Natural killer cell (primary cell): ENCODE measurements around the gene SAC3D1. TPM values are rescaled to one million over a fixed set of nuclear protein-coding genes. Genes with fewer than 3 reads are reported as not detected.

Source experiments
- ATAC-seq, 3 donors: fragments of 150-1000 bp in 2 of 3; fragments of 200-7000 bp in 1 of 3; cut with Tn5 transposase; 1 replicate in 1 of 3; 2 replicates in 2 of 3; pipeline ENCODE4 v1.10.0; 2021; ENCODE audit warnings: mild to moderate bottlenecking in 2 of 3, moderate library complexity in 2 of 3
- DNase-seq, 2 donors: peaks; one replicate each; pipeline versions ENCODE4 v3.0.0 to v3.0.0-alpha.2; 2013 to 2021; ENCODE audit warnings: mixed read lengths in 1 of 2
- H3K27ac ChIP-seq: one replicate; pipeline ENCODE4 v1.5.1; 2013; ENCODE audit warnings: mild to moderate bottlenecking, low read length
- H3K27me3 ChIP-seq: one replicate; pipeline ENCODE4 v1.6.1; 2013; ENCODE audit warnings: low read length; ENCODE audit not compliant: control insufficient read depth, insufficient read depth
- H3K36me3 ChIP-seq: one replicate; pipeline ENCODE4 v1.6.1; 2013; ENCODE audit warnings: low read length; ENCODE audit not compliant: control insufficient read depth, insufficient read depth
- H3K4me1 ChIP-seq: one replicate; pipeline ENCODE4 v1.6.1; 2013; ENCODE audit warnings: low read length; ENCODE audit not compliant: control insufficient read depth, insufficient read depth
- H3K4me3 ChIP-seq: one replicate; pipeline ENCODE4 v1.5.1; 2013; ENCODE audit warnings: low read length
- H3K9me3 ChIP-seq: one replicate; pipeline ENCODE4 v1.6.1; 2013; ENCODE audit warnings: low read length; ENCODE audit not compliant: control insufficient read depth, insufficient read depth
- H3K27ac Mint-ChIP-seq, 2 donors: one replicate each; pipeline ENCODE4 v1.8.0; 2022; ENCODE audit warnings: mild to moderate bottlenecking in 2 of 2, mixed read lengths in 2 of 2, moderate library complexity in 1 of 2
- H3K27me3 Mint-ChIP-seq, 2 donors: one replicate each; pipeline ENCODE4 v1.8.0; 2022; ENCODE audit warnings: low read depth in 2 of 2, mixed read lengths in 2 of 2
- H3K36me3 Mint-ChIP-seq: one replicate; pipeline ENCODE4 v1.8.0; 2022; ENCODE audit warnings: mixed read lengths
- H3K4me1 Mint-ChIP-seq, 2 donors: one replicate each; pipeline ENCODE4 v1.8.0; 2022; ENCODE audit warnings: mixed read lengths in 2 of 2
- H3K4me3 Mint-ChIP-seq: one replicate; pipeline ENCODE4 v1.8.0; 2022; ENCODE audit warnings: mild to moderate bottlenecking, moderate library complexity, mixed read lengths
- H3K9me3 Mint-ChIP-seq, 2 donors: one replicate each; pipeline ENCODE4 v1.8.0; 2022; ENCODE audit warnings: mixed read lengths in 2 of 2
- WGBS: methylation state at CpG from one replicate; pipeline ENCODE4 v1.1.7; 2013; ENCODE audit warnings: missing lambda C conversion rate; ENCODE audit not compliant: insufficient coverage; 5-methylcytosine and 5-hydroxymethylcytosine counted together
- intact Hi-C: fragments of 100-400 bp; cut with micrococcal nuclease; formaldehyde crosslinking; loops from one replicate; pipeline ENCODE4 v1.14.2; 2022
- total RNA-seq, 4 donors: library from RNA; stranded (reverse); fragments of 120-200 nt in 1 of 4; gene quantifications; one replicate each; pipeline versions ENCODE4 v1.2.3 to v1.2.4, GENCODE V29; 2013 to 2022
- TF ChIP-seq, protein P1 (sequence below): fragments of 200-600 bp; IDR thresholded peaks from one replicate; pipeline ENCODE4 v1.8.0; 2022; ENCODE audit warnings: antibody characterized with exemption

Gene SAC3D1
- 1 to 10 TPM; 2.0 to 3.5 (median 2.8) TPM for total RNA-seq
- total RNA-seq (2013): 2.1 TPM

- under 1% methylated on average over 91 of the region's 91 CpGs for WGBS
- no peaks in the 10 kb centered on the region for H3K36me3 Mint-ChIP-seq
- H3K4me3 Mint-ChIP-seq: peak within 1 kb of the TSS; percentile 90
- Histone ChIP-seq H3K27ac (peak within 1 kb of the TSS; percentile 80), H3K27me3 (no peaks in the 10 kb centered on the region), H3K36me3 (peaks cover 11% of the 10 kb centered on the region), H3K4me1 (peaks cover 19% of the 10 kb centered on the region), H3K9me3 (no peaks in the 10 kb centered on the region), H3K4me3 (peak within 1 kb of the TSS; percentile 61)
- H3K9me3 Mint-ChIP-seq: no peaks in the 10 kb centered on the region
- peaks cover 6 to 19% of the 10 kb centered on the region in 2 donors for H3K4me1 Mint-ChIP-seq
- intact Hi-C loops: loop anchor here (1.0 kb wide), 1 partner anchor 14 kb away; the partner anchor contains the start of gene SNX15
- H3K27me3 Mint-ChIP-seq: no peaks in the 10 kb centered on the region
- H3K27ac Mint-ChIP-seq: peak within 1 kb of the TSS; percentile 82 to 86
- DNase-seq (peak; percentile 81 to 92), ATAC-seq (peak; percentile 95 to 98 (median 95))
- TF ChIP-seq, protein P1, sequence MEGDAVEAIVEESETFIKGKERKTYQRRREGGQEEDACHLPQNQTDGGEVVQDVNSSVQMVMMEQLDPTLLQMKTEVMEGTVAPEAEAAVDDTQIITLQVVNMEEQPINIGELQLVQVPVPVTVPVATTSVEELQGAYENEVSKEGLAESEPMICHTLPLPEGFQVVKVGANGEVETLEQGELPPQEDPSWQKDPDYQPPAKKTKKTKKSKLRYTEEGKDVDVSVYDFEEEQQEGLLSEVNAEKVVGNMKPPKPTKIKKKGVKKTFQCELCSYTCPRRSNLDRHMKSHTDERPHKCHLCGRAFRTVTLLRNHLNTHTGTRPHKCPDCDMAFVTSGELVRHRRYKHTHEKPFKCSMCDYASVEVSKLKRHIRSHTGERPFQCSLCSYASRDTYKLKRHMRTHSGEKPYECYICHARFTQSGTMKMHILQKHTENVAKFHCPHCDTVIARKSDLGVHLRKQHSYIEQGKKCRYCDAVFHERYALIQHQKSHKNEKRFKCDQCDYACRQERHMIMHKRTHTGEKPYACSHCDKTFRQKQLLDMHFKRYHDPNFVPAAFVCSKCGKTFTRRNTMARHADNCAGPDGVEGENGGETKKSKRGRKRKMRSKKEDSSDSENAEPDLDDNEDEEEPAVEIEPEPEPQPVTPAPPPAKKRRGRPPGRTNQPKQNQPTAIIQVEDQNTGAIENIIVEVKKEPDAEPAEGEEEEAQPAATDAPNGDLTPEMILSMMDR: no peak
These were observed at the start of gene SAC3D1 for GRCh38 chr11:65040847-65041622. TSS of gene SAC3D1 (plus strand) at chr11:65041210. CDS start at chr11:65041293, 83 bp downstream.

- WGBS: 92% methylated on average over 7 of the region's 7 CpGs
These were observed 46.7 kb upstream of the SAC3D1 start for GRCh38 chr11:64994318-64994717.

DNA sequence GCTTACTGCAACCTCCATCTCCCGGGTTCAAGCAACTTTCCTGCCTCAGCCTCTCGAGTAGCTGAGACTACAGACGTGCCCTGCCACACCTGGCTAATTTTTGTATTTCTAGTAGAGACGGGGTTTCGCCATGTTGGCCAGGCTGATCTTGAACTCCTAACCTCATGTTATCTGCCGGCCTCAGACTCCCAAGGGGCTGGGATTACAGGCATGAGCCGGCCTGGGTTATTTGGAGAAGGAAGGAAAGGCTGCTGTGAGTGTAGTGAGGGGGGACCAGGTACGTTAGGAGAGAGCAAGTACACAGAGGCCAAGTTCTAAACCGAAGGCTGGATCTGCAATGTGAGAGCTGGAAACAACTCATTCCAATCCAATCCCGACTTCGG, 44.7 kb upstream of the SAC3D1 start:
- peak overlapping the region; percentile 0 for H3K4me3 ChIP-seq
- no peak overlapping the region for H3K27ac ChIP-seq
- H3K4me3 Mint-ChIP-seq: no peak overlapping the region

More at GRCh38 chr11:64994318-64994717, 46.7 kb upstream of the SAC3D1 start:
- Histone ChIP-seq H3K36me3 (no peaks in the 10 kb centered on the region), H3K27me3 (no peaks in the 10 kb centered on the region), H3K9me3 (no peaks in the 10 kb centered on the region), H3K4me3 (no peak overlapping the region), H3K27ac (no peak overlapping the region), H3K4me1 (peaks cover 19% of the 10 kb centered on the region)
- TF ChIP-seq, protein P1: no peak
- H3K4me1 Mint-ChIP-seq: peaks cover 11 to 22% of the 10 kb centered on the region in 2 donors
- H3K27me3 Mint-ChIP-seq: no peaks in the 10 kb centered on the region
- H3K27ac Mint-ChIP-seq: no peak overlapping the region
- no peak overlapping the region for H3K4me3 Mint-ChIP-seq
- ATAC-seq (no peak), DNase-seq (no peak)
- H3K36me3 Mint-ChIP-seq: no peaks in the 10 kb centered on the region
- H3K9me3 Mint-ChIP-seq: no peaks in the 10 kb centered on the region
- intact Hi-C loops: no loop called here

More for the DNA sequence above, 44.7 kb upstream of the SAC3D1 start:
- Histone ChIP-seq H3K27me3 (no peaks in the 10 kb centered on the region), H3K9me3 (no peaks in the 10 kb centered on the region), H3K4me1 (peaks cover 8% of the 10 kb centered on the region), H3K36me3 (no peaks in the 10 kb centered on the region)
- no peaks in the 10 kb centered on the region for H3K27me3 Mint-ChIP-seq
- H3K9me3 Mint-ChIP-seq: no peaks in the 10 kb centered on the region
- intact Hi-C loops: no loop called here
- H3K27ac Mint-ChIP-seq: peak overlapping the region in 1 of 2 donors; percentile 53
- DNase-seq (no peak), ATAC-seq (no peak)
- no peaks in the 10 kb centered on the region for H3K36me3 Mint-ChIP-seq
- WGBS: 53% methylated on average over 11 of the region's 11 CpGs
- H3K4me1 Mint-ChIP-seq: peaks cover 0 to 9% of the 10 kb centered on the region in 2 donors
- TF ChIP-seq, protein P1: no peak
